CD14-positive monocyte (primary cell): ENCODE data around the gene XYLT1. TPM values are rescaled to one million over a fixed set of nuclear protein-coding genes. Genes with fewer than 3 reads are reported as not detected.

ENCODE experiments used
- DNase-seq, 3 donors: peaks; one replicate each; pipeline ENCODE4 v3.0.0-alpha.2; 2011 to 2022
- H2AFZ ChIP-seq: 2 replicates; pipeline ENCODE4 v1.6.0; 2012; ENCODE audit warnings: mild to moderate bottlenecking, low read depth, low read length, inconsistent platforms; ENCODE audit not compliant: insufficient read depth, poor library complexity, severe bottlenecking
- H3K27ac ChIP-seq, 2 donors: 1 replicate in 1 of 2; 2 replicates in 1 of 2; pipeline ENCODE4 v1.5.1; 2012 to 2013; ENCODE audit warnings: low read length in 2 of 2, control low read depth in 1 of 2, inconsistent platforms in 1 of 2, low read depth in 1 of 2, mild to moderate bottlenecking in 1 of 2
- H3K27me3 ChIP-seq, 2 donors: one replicate each; pipeline versions ENCODE4 v1.6.0 to v1.6.1; 2011 to 2013; ENCODE audit warnings: low read length in 2 of 2; ENCODE audit not compliant: control insufficient read depth in 2 of 2, insufficient read depth in 2 of 2
- H3K36me3 ChIP-seq, 2 donors: replicated peaks in 1 of 2; 1 replicate in 1 of 2; 2 replicates in 1 of 2; pipeline versions ENCODE4 v1.5.1 to v1.6.1; 2012 to 2013; ENCODE audit warnings: low read length in 2 of 2, control low read depth in 1 of 2, inconsistent platforms in 1 of 2, mild to moderate bottlenecking in 1 of 2; ENCODE audit not compliant: insufficient read depth in 2 of 2, control insufficient read depth in 1 of 2
- H3K4me1 ChIP-seq, 2 donors: 1 replicate in 1 of 2; 2 replicates in 1 of 2; pipeline versions ENCODE4 v1.5.1 to v1.6.1; 2012 to 2013; ENCODE audit warnings: low read length in 2 of 2, control low read depth in 1 of 2, inconsistent platforms in 1 of 2, mild to moderate bottlenecking in 1 of 2, moderate library complexity in 1 of 2; ENCODE audit not compliant: insufficient read depth in 2 of 2, control insufficient read depth in 1 of 2
- H3K4me2 ChIP-seq: replicated peaks from 2 replicates; pipeline ENCODE3; 2012; ENCODE audit warnings: low read length, moderate library complexity, mild to moderate bottlenecking; ENCODE audit not compliant: poor library complexity, severe bottlenecking; ENCODE audit errors: extremely low read depth
- H3K4me3 ChIP-seq, 3 experiments: fragments of 200-600 bp in 1 of 3; sonication (generic) in 1 of 3; replicated peaks in 1 of 3; 1 replicate in 2 of 3; 2 replicates in 1 of 3; pipeline ENCODE4 v1.5.1; 2011 to 2013; ENCODE audit warnings: low read length in 3 of 3, mild to moderate bottlenecking in 3 of 3, control low read depth in 2 of 3, low read depth in 2 of 3, inconsistent platforms in 1 of 3, moderate library complexity in 1 of 3
- H3K79me2 ChIP-seq: 2 replicates; pipeline ENCODE4 v1.6.0; 2012; ENCODE audit warnings: mild to moderate bottlenecking, control low read depth, inconsistent platforms, low read length, moderate library complexity; ENCODE audit not compliant: insufficient read depth
- H3K9ac ChIP-seq: 2 replicates; pipeline ENCODE4 v1.6.0; 2017; ENCODE audit warnings: low read length, mild to moderate bottlenecking; ENCODE audit not compliant: insufficient read depth, poor library complexity, severe bottlenecking
- H3K9me3 ChIP-seq, 2 donors: replicated peaks in 1 of 2; 1 replicate in 1 of 2; 2 replicates in 1 of 2; pipeline versions ENCODE4 v1.5.1 to v1.6.1; 2012 to 2013; ENCODE audit warnings: low read length in 2 of 2, control low read depth in 1 of 2; ENCODE audit not compliant: control insufficient read depth in 1 of 2, insufficient read depth in 1 of 2
- H4K20me1 ChIP-seq: 2 replicates; pipeline ENCODE4 v1.6.0; 2012; ENCODE audit warnings: mild to moderate bottlenecking, low read length, control low read depth, moderate library complexity; ENCODE audit not compliant: insufficient read depth
- H3K27ac Mint-ChIP-seq, 7 donors: one replicate each; pipeline ENCODE4 v1.8.0; 2020; ENCODE audit warnings: mild to moderate bottlenecking in 7 of 7, mixed read lengths in 7 of 7, moderate library complexity in 6 of 7, inconsistent platforms in 2 of 7
- H3K27me3 Mint-ChIP-seq, 3 donors: one replicate each; pipeline ENCODE4 v1.8.0; 2021 to 2022; ENCODE audit warnings: low read depth in 3 of 3, mild to moderate bottlenecking in 3 of 3, mixed read lengths in 3 of 3, moderate library complexity in 3 of 3, inconsistent platforms in 1 of 3
- H3K36me3 Mint-ChIP-seq, 2 donors: one replicate each; pipeline ENCODE4 v1.8.0; 2020; ENCODE audit warnings: mixed read lengths in 2 of 2, inconsistent platforms in 1 of 2, mild to moderate bottlenecking in 1 of 2
- H3K4me1 Mint-ChIP-seq: one replicate; pipeline ENCODE4 v1.8.0; 2020; ENCODE audit warnings: mild to moderate bottlenecking, mixed read lengths
- H3K4me3 Mint-ChIP-seq, 2 donors: one replicate each; pipeline ENCODE4 v1.8.0; 2020; ENCODE audit warnings: mild to moderate bottlenecking in 2 of 2, mixed read lengths in 2 of 2, moderate library complexity in 1 of 2
- H3K9me3 Mint-ChIP-seq, 7 donors: one replicate each; pipeline ENCODE4 v1.8.0; 2020 to 2022; ENCODE audit warnings: mixed read lengths in 7 of 7, mild to moderate bottlenecking in 6 of 7, moderate library complexity in 6 of 7, inconsistent platforms in 2 of 7
- whole genome bisulfite sequencing: methylation state at CpG from one replicate; pipeline ENCODE4 v1.1.5; 2013; ENCODE audit warnings: missing lambda C conversion rate; ENCODE audit not compliant: insufficient coverage; 5-methylcytosine and 5-hydroxymethylcytosine counted together
- intact Hi-C, 2 donors: fragments of 100-400 bp; cut with micrococcal nuclease; formaldehyde crosslinking; loops; one replicate each; pipeline versions ENCODE4 v1.15.0 to v1.15.1; 2023
- polyA plus RNA-seq, 3 donors: library from polyadenylated mRNA; depleted of rRNA in 1 of 3; unstranded in 2 of 3; stranded (reverse) in 1 of 3; fragments of 300-500 nt in 2 of 3; fragments of >200 nt in 1 of 3; fragmentation: Illumina TruSeq in 2 of 3; gene quantifications; 1 replicate in 2 of 3; 2 replicates in 1 of 3; pipeline ENCODE4 v1.2.3, GENCODE V29; 2012 to 2021
- TF ChIP-seq, protein P1 (sequence below): fragments of 200-600 bp; IDR thresholded peaks from one replicate; pipeline ENCODE4 v1.8.0; 2022; ENCODE audit warnings: antibody characterized with exemption, mild to moderate bottlenecking

Gene XYLT1
- polyA plus RNA-seq, 3 donors = 0.51 to 9.4 (median 1.6) TPM

DNA sequence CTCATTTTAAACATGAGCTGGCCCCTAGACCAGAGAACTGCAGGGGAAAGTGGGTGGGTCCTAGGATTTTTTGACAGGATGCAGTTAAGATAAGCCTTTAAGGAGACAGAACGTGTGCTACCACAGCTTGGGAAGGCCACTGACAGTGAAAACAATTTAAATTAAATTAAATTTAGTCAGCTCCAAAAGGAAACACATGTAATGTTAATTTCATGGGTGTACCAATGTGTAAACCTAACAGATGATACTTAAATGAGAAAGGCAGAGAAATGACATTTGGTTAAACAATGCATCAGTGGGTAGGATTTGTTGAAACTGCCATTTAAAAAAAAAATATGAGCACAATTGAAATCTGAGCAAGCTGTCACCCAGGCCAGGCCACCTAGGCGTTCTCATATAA is 250.8 kb downstream of the XYLT1 start:
- TF ChIP-seq, protein P1, sequence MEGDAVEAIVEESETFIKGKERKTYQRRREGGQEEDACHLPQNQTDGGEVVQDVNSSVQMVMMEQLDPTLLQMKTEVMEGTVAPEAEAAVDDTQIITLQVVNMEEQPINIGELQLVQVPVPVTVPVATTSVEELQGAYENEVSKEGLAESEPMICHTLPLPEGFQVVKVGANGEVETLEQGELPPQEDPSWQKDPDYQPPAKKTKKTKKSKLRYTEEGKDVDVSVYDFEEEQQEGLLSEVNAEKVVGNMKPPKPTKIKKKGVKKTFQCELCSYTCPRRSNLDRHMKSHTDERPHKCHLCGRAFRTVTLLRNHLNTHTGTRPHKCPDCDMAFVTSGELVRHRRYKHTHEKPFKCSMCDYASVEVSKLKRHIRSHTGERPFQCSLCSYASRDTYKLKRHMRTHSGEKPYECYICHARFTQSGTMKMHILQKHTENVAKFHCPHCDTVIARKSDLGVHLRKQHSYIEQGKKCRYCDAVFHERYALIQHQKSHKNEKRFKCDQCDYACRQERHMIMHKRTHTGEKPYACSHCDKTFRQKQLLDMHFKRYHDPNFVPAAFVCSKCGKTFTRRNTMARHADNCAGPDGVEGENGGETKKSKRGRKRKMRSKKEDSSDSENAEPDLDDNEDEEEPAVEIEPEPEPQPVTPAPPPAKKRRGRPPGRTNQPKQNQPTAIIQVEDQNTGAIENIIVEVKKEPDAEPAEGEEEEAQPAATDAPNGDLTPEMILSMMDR = no peak
- H3K4me2 ChIP-seq = no peak overlapping the region
- peaks cover 0 to 2% (median 0%) of the 10 kb centered on the region in 3 donors for H3K27me3 Mint-ChIP-seq
- H3K27ac ChIP-seq = no peak overlapping the region
- H3K27ac Mint-ChIP-seq = peak overlapping the region in 2 of 7 donors; percentile 31 to 60
- peaks cover 28% of the 10 kb centered on the region for H4K20me1 ChIP-seq
- H3K4me3 ChIP-seq = no peak overlapping the region
- H3K27me3 ChIP-seq = no peaks in the 10 kb centered on the region
- H3K4me1 ChIP-seq = peaks cover 30 to 32% of the 10 kb centered on the region in 2 donors
- H3K36me3 Mint-ChIP-seq = peaks cover 23 to 39% of the 10 kb centered on the region in 2 donors
- H3K36me3 ChIP-seq = peaks cover 2 to 16% of the 10 kb centered on the region in 2 donors
- H3K4me1 Mint-ChIP-seq = peaks cover 33% of the 10 kb centered on the region
- H3K9ac ChIP-seq = no peak overlapping the region
- peaks cover 0 to 3% (median under 1%) of the 10 kb centered on the region in 7 donors for H3K9me3 Mint-ChIP-seq
- WGBS = 100% methylated on average over 1 of the region's 2 CpGs
- H3K9me3 ChIP-seq = no peaks in the 10 kb centered on the region
- no peak overlapping the region for H2AFZ ChIP-seq
- no peak for DNase-seq
- intact Hi-C loops = no loop called here
- peaks cover 13% of the 10 kb centered on the region for H3K79me2 ChIP-seq
- H3K4me3 Mint-ChIP-seq = no peak overlapping the region

DNA sequence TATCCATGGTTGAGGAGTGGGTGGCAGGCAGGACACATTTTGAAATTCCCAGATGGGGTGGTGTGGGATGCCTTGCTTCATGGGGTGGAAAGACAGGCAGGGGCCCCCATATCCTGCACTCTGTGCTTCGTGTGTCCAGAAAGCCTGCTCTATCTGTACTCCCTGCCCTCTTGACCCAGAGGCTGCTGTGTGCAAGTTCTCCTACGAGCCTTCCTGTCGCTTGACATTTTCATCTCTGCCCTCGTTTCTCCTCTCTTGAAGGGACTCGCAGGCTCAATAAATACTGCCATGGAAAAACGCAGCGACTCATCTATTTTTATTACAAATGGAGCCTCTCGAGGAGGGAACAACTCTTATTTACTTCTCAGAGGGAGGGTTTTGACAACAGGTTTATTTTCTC is 254.8 kb downstream of the XYLT1 start:
- no peaks in the 10 kb centered on the region for H3K4me1 Mint-ChIP-seq
- H3K27ac Mint-ChIP-seq = peak overlapping the region in 1 of 7 donors; percentile 32
- Histone ChIP-seq H3K4me1 (no peaks in the 10 kb centered on the region), H3K9ac (no peak overlapping the region), H3K27ac (no peak overlapping the region), H2AFZ (no peak overlapping the region), H3K36me3 (peaks cover 10 to 31% of the 10 kb centered on the region in 2 donors), H3K4me3 (no peak overlapping the region), H3K4me2 (no peak overlapping the region), H3K9me3 (peaks cover 9% of the 10 kb centered on the region in 2 donors), H3K27me3 (no peaks in the 10 kb centered on the region), H4K20me1 (peaks cover 26% of the 10 kb centered on the region), H3K79me2 (peaks cover 14% of the 10 kb centered on the region)
- no peak for DNase-seq
- TF ChIP-seq, protein P1 = no peak
- no peak overlapping the region for H3K4me3 Mint-ChIP-seq
- 95% methylated on average over 5 of the region's 8 CpGs for WGBS
- intact Hi-C loops = no loop called here
- peaks cover 0 to 1% (median 0%) of the 10 kb centered on the region in 3 donors for H3K27me3 Mint-ChIP-seq
- peaks cover 37 to 63% of the 10 kb centered on the region in 2 donors for H3K36me3 Mint-ChIP-seq
- H3K9me3 Mint-ChIP-seq = peaks cover 6 to 14% (median 9%) of the 10 kb centered on the region in 7 donors
